Psoas muscle (tissue), 8 donors: Measurements from ENCODE around the gene ZNF143. TPM values are rescaled to one million over a fixed set of nuclear protein-coding genes. Genes with fewer than 3 reads are reported as not detected.

Source experiments
- ATAC-seq, 4 donors: fragments of 200-7000 bp; cut with Tn5 transposase; one replicate each; pipeline ENCODE4 v1.9.1; 2020; ENCODE audit warnings: moderate library complexity in 3 of 4, mild to moderate bottlenecking in 2 of 4
- DNase-seq, 2 donors: peaks; one replicate each; pipeline ENCODE4 v3.0.0-alpha.2; 2020
- H3K27ac ChIP-seq: fragments of 200-600 bp; one replicate; pipeline ENCODE4 v1.8.0; 2022
- H3K27me3 ChIP-seq, 3 donors: fragments of 200-600 bp in 1 of 3; one replicate each; pipeline versions ENCODE4 v1.6.1 to v1.8.0; 2013 to 2022; ENCODE audit warnings: low read length in 2 of 3, mild to moderate bottlenecking in 2 of 3, moderate library complexity in 1 of 3; ENCODE audit not compliant: insufficient read depth in 3 of 3
- H3K36me3 ChIP-seq, 2 donors: fragments of 200-600 bp in 1 of 2; one replicate each; pipeline versions ENCODE4 v1.6.1 to v1.8.0; 2013 to 2022; ENCODE audit warnings: low read depth in 1 of 2, mild to moderate bottlenecking in 1 of 2, moderate library complexity in 1 of 2; ENCODE audit not compliant: insufficient read depth in 1 of 2
- H3K4me1 ChIP-seq: fragments of 200-600 bp; one replicate; pipeline ENCODE4 v1.8.0; 2022
- H3K4me3 ChIP-seq: fragments of 200-600 bp; one replicate; pipeline ENCODE4 v1.8.0; 2022; ENCODE audit warnings: mild to moderate bottlenecking
- H3K9me3 ChIP-seq: fragments of 200-600 bp; one replicate; pipeline ENCODE4 v1.8.0; 2022
- WGBS, 3 donors: extraction: QIAGEN DNeasy Blood & Tissue Kit; methylation state at CpG; one replicate each; pipeline versions ENCODE4 v1.1.6 to v1.1.7; 2013; 5-methylcytosine and 5-hydroxymethylcytosine counted together
- intact Hi-C, 2 donors: fragments of 100-400 bp; cut with DNase I; formaldehyde crosslinking; loops; one replicate each; pipeline versions ENCODE4 v1.11.0 to v1.14.2; 2022
- polyA plus RNA-seq, 3 donors: library from polyadenylated mRNA; stranded (reverse); fragments of 200-250 nt; gene quantifications; one replicate each; pipeline ENCODE4 v1.2.3, GENCODE V29; 2013
- total RNA-seq, 4 donors: library from RNA; stranded (reverse); fragmentation: NEBNext Ultra II Directional in 2 of 4; extraction: Animal tissue kit (Norgen Biotek cat#: 25700) in 2 of 4; gene quantifications; one replicate each; pipeline versions ENCODE4 v1.2.1 to v1.2.4, GENCODE V29; 2021 to 2023
- TF ChIP-seq, protein P1 (sequence below): fragments of 200-600 bp; IDR thresholded peaks from one replicate; pipeline ENCODE4 v1.8.0; 2022; ENCODE audit warnings: antibody characterized with exemption
- donor health status: healthy with polysubstance abuse.
- donor health status: DM: no; HTN: no; CAD: no; lungs with moderate emphysema.
- donor health status: Bipolar disorder and iron deficiency.
- donor health status: healthy.
- donor health status: DM: yes; HTN: yes; CAD: no.
- donor health status: DM: no; HTN: no; CAD: no.
- donor health status: DM: no; HTN: no; CAD: no.
- donor health status: DM: yes; HTN: yes; CAD: no.

ZNF143 gene
- total and polyA plus RNA-seq, 7 donors: 21.1 to 27.9 (median 24.4) TPM

- H3K4me3 ChIP-seq: no peak overlapping the region
- no peaks in the 10 kb centered on the region for H3K36me3 ChIP-seq
- 62 to 68% (median 64%) methylated on average over 8 of the region's 8 CpGs for WGBS, 3 donors
- H3K27ac ChIP-seq: peak overlapping the region; percentile 47
- H3K27me3 ChIP-seq: peaks cover 0 to 4% (median 0%) of the 10 kb centered on the region in 3 donors
- intact Hi-C loops: no loop called here
- no peaks in the 10 kb centered on the region for H3K9me3 ChIP-seq
- H3K4me1 ChIP-seq: peaks cover 24% of the 10 kb centered on the region
- DNase-seq (no peak), ATAC-seq (no peak)
- TF ChIP-seq, protein P1, sequence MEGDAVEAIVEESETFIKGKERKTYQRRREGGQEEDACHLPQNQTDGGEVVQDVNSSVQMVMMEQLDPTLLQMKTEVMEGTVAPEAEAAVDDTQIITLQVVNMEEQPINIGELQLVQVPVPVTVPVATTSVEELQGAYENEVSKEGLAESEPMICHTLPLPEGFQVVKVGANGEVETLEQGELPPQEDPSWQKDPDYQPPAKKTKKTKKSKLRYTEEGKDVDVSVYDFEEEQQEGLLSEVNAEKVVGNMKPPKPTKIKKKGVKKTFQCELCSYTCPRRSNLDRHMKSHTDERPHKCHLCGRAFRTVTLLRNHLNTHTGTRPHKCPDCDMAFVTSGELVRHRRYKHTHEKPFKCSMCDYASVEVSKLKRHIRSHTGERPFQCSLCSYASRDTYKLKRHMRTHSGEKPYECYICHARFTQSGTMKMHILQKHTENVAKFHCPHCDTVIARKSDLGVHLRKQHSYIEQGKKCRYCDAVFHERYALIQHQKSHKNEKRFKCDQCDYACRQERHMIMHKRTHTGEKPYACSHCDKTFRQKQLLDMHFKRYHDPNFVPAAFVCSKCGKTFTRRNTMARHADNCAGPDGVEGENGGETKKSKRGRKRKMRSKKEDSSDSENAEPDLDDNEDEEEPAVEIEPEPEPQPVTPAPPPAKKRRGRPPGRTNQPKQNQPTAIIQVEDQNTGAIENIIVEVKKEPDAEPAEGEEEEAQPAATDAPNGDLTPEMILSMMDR: no peak
Measured at GRCh38 chr11:9568161-9568853, 107.5 kb downstream of the ZNF143 start.

DNA sequence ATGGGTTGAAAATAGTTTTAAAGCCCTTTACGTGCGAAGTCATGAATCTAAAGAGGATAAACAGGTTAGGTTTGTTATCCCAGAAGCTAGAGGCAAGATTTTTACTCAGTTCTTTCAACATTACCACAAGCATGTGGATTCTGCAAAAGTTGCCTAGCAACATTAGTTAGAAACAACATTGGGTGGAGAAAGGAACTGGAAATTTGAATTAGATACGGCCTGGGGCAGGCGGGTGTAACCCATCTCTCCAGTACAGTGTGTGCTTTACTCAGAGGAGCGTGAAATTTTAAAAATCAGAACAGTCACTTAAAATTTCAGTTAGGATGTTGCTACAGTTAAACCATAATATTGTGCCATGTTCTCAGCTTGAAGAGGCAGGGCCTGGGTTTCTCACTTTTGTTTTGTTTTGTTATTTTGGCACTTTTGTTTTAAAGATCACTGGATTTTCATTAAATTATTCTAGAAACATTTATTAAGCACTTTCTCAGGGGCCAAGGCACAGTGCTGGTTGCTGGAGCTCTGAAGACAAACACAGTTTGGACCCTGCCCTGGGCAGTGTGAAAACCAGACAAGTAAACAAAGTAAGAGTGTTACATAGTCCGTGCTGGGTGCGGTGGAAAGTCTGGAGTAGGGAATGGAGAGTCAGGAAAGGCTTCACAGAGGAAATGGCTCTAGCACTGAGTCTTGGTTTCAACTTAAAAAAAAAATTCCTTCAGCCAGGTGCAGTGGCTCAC is 108.2 kb downstream of the ZNF143 start:
- Histone ChIP-seq H3K27ac (peak overlapping the region; percentile 47), H3K4me1 (peaks cover 24% of the 10 kb centered on the region), H3K36me3 (no peaks in the 10 kb centered on the region), H3K4me3 (no peak overlapping the region), H3K9me3 (no peaks in the 10 kb centered on the region), H3K27me3 (peaks cover 0 to 4% (median 0%) of the 10 kb centered on the region in 3 donors)
- TF ChIP-seq, protein P1: no peak
- ATAC-seq (no peak), DNase-seq (peak; percentile 30 to 64)
- 32 to 39% (median 35%) methylated on average over 7 of the region's 7 CpGs for WGBS, 3 donors
- intact Hi-C loops: no loop called here

- 79 to 91% (median 85%) methylated on average over 5 of the region's 5 CpGs for WGBS, 3 donors
- Histone ChIP-seq H3K27me3 (peaks cover 0 to 4% (median 0%) of the 10 kb centered on the region in 3 donors), H3K9me3 (no peaks in the 10 kb centered on the region), H3K36me3 (no peaks in the 10 kb centered on the region), H3K27ac (peak overlapping the region; percentile 47), H3K4me3 (no peak overlapping the region), H3K4me1 (peaks cover 24% of the 10 kb centered on the region)
- intact Hi-C loops: loop anchor here in 1 of 2 donors (5.0 kb wide), 1 partner anchor 43 kb away; no protein-coding TSS in a partner anchor
- TF ChIP-seq, protein P1: no peak
- no peak for ATAC-seq
- DNase-seq: no peak
Measured at GRCh38 chr11:9569588-9570164, 108.9 kb downstream of the ZNF143 start.

- H3K4me3 ChIP-seq: no peak overlapping the region
- ATAC-seq (no peak), DNase-seq (no peak)
- TF ChIP-seq, protein P1: no peak
- peaks cover 17% of the 10 kb centered on the region for H3K4me1 ChIP-seq
- peaks cover 0 to 4% (median 0%) of the 10 kb centered on the region in 3 donors for H3K27me3 ChIP-seq
- no peaks in the 10 kb centered on the region for H3K36me3 ChIP-seq
- H3K27ac ChIP-seq: no peak overlapping the region
- 75 to 86% (median 80%) methylated on average over 9 of the region's 9 CpGs for WGBS, 3 donors
- intact Hi-C loops: loop anchor here in 1 of 2 donors (5.0 kb wide), 1 partner anchor 42 kb away; no protein-coding TSS in a partner anchor
- H3K9me3 ChIP-seq: no peaks in the 10 kb centered on the region
Measured at GRCh38 chr11:9570313-9571025, 109.7 kb downstream of the ZNF143 start.
